Gastrocnemius medialis (tissue), 4 donors: ENCODE data around the gene UNC45B.

Experiments
- CTCF ChIP-seq, 5 experiments: fragments of 450-650 bp in 3 of 5; fragments of 200-600 bp in 2 of 5; sonication (generic) in 2 of 5; IDR thresholded peaks in 4 of 5; conservative IDR thresholded peaks in 1 of 5; 1 replicate in 4 of 5; 2 replicates in 1 of 5; pipeline ENCODE4 v1.5.1; 2016 to 2019; ENCODE audit warnings: antibody characterized with exemption in 5 of 5, mild to moderate bottlenecking in 3 of 5, moderate library complexity in 3 of 5
- POLR2A ChIP-seq, 2 donors: fragments of 450-650 bp; IDR thresholded peaks; one replicate each; pipeline ENCODE4 v1.6.1; 2017; ENCODE audit warnings: antibody characterized with exemption in 2 of 2, mild to moderate bottlenecking in 2 of 2, moderate library complexity in 2 of 2

GRCh38 chr17:35099908-35100307 is 47.7 kb upstream of the UNC45B start:
- no peak for TF ChIP-seq CTCF (IDR thresholded peaks at IDR 0.05 in 4 of 5, conservative IDR thresholded peaks at IDR 0.05 in 1 of 5)
- no peak for TF ChIP-seq POLR2A (IDR thresholded peaks at IDR 0.05)
